SK-N-SH (cell line): Measurements from ENCODE around the gene SLC24A3. TPM values are rescaled to one million over a fixed set of nuclear protein-coding genes. Genes with fewer than 3 reads are reported as not detected.

Experiments
- CTCF ChIA-PET: fragments of 300-600, 350-600 bp; formaldehyde crosslinking; extraction: SDS; loops from one replicate; lab custom pipeline; 2021; lab: Yijun Ruan, JAX
- POLR2A ChIA-PET: fragments of 350-600 bp; sonication (Branson Sonifier 250); formaldehyde crosslinking; extraction: SDS; loops from one replicate; lab custom pipeline; 2020; ENCODE audit warnings: antibody characterized with exemption, inconsistent platforms; lab: Yijun Ruan, JAX
- DNase-seq: peaks from one replicate; pipeline ENCODE4 v3.0.0; 2012
- H2AFZ ChIP-seq: fragments of 200-600 bp; sonication (generic); 2 replicates; pipeline ENCODE4 v1.8.1; 2016; ENCODE audit warnings: antibody characterized with exemption, mild to moderate bottlenecking, low read depth
- H3F3A ChIP-seq: fragments of 200-600 bp; sonication (generic); replicated peaks from 2 replicates; pipeline ENCODE3; 2016; ENCODE audit warnings: antibody characterized with exemption, mild to moderate bottlenecking; ENCODE audit not compliant: insufficient read depth
- H3K27ac ChIP-seq, 2 experiments: fragments of 200-500 bp in 1 of 2; fragments of 200-600 bp in 1 of 2; sonication (Bioruptor generic) in 1 of 2; sonication (generic), shearing (Covaris generic) in 1 of 2; 2 replicates each; pipeline versions ENCODE4 v1.5.1 to v1.6.1; 2014 to 2016; ENCODE audit warnings: low read depth in 2 of 2, inconsistent platforms in 1 of 2, low read length in 1 of 2, mild to moderate bottlenecking in 1 of 2, mixed read lengths in 1 of 2
- H3K27me3 ChIP-seq: fragments of 200-600 bp; sonication (generic), shearing (Covaris generic); 2 replicates; pipeline ENCODE4 v1.6.1; 2016; ENCODE audit warnings: mixed run types; ENCODE audit not compliant: insufficient read depth
- H3K36me3 ChIP-seq, 2 experiments: fragments of 200-500 bp in 1 of 2; fragments of 200-600 bp in 1 of 2; sonication (Bioruptor generic) in 1 of 2; sonication (generic) in 1 of 2; replicated peaks in 1 of 2; 2 replicates each; pipeline versions ENCODE3 to v1.5.1; 2014 to 2016; ENCODE audit warnings: low read length in 1 of 2, mild to moderate bottlenecking in 1 of 2; ENCODE audit not compliant: insufficient read depth in 2 of 2, control insufficient read depth in 1 of 2
- H3K4me1 ChIP-seq, 2 experiments: fragments of 200-500 bp in 1 of 2; fragments of 200-600 bp in 1 of 2; sonication (Bioruptor generic) in 1 of 2; sonication (generic), shearing (Covaris generic) in 1 of 2; 2 replicates each; pipeline versions ENCODE4 v1.5.1 to v1.6.1; 2014 to 2016; ENCODE audit warnings: low read depth in 1 of 2, low read length in 1 of 2, mixed run types in 1 of 2; ENCODE audit not compliant: insufficient read depth in 2 of 2, control insufficient read depth in 1 of 2
- H3K4me2 ChIP-seq: fragments of 200-600 bp; sonication (generic), shearing (Covaris generic); 2 replicates; pipeline ENCODE4 v1.6.1; 2017; ENCODE audit warnings: mixed run types
- H3K4me3 ChIP-seq, 2 experiments: fragments of 200-500 bp in 1 of 2; fragments of 200-600 bp in 1 of 2; sonication (Bioruptor generic) in 1 of 2; sonication (generic), shearing (Covaris generic) in 1 of 2; 2 replicates each; pipeline versions ENCODE4 v1.5.1 to v1.8.1; 2014 to 2016; ENCODE audit warnings: low read depth in 2 of 2, inconsistent platforms in 1 of 2, low read length in 1 of 2, mild to moderate bottlenecking in 1 of 2, mixed read lengths in 1 of 2, moderate library complexity in 1 of 2
- H3K79me2 ChIP-seq: fragments of 200-600 bp; sonication (generic); 2 replicates; pipeline ENCODE4 v1.8.1; 2017; ENCODE audit warnings: mild to moderate bottlenecking; ENCODE audit not compliant: insufficient read depth
- H3K9ac ChIP-seq: fragments of 200-600 bp; sonication (generic); 2 replicates; pipeline ENCODE4 v1.6.1; 2017; ENCODE audit warnings: mixed run types
- H3K9me2 ChIP-seq: fragments of 200-600 bp; sonication (generic); 2 replicates; pipeline ENCODE4 v1.6.1; 2017; ENCODE audit warnings: mixed run types
- H3K9me3 ChIP-seq: fragments of 200-600 bp; sonication (generic); 2 replicates; pipeline ENCODE4 v1.6.1; 2017; ENCODE audit warnings: mixed run types, mild to moderate bottlenecking, moderate library complexity
- H4K20me1 ChIP-seq: fragments of 200-600 bp; sonication (generic); 2 replicates; pipeline ENCODE4 v1.6.1; 2017; ENCODE audit warnings: mild to moderate bottlenecking, mixed run types; ENCODE audit not compliant: insufficient read depth
- CHD2 ChIP-seq: fragments of 150-350 bp; IDR thresholded peaks from 2 replicates; pipeline ENCODE4 v1.6.1; 2018; ENCODE audit warnings: low read length; ENCODE audit not compliant: partially characterized antibody
- CTCF ChIP-seq: fragments of 200-600 bp; sonication (generic); IDR thresholded peaks from 2 replicates; pipeline ENCODE4 v1.6.1; 2017; ENCODE audit warnings: antibody characterized with exemption, mild to moderate bottlenecking, moderate library complexity
- FOXJ3 ChIP-seq: sonication (generic); formaldehyde crosslinking; IDR thresholded peaks from 2 replicates; pipeline ENCODE4 v1.5.1; 2020; ENCODE audit warnings: mild to moderate bottlenecking, missing genetic modification reagents
- MEF2A ChIP-seq: IDR thresholded peaks from 2 replicates; pipeline ENCODE4 v1.4.0; 2012; ENCODE audit warnings: low read depth, borderline replicate concordance
- MXI1 ChIP-seq: IDR thresholded peaks from 2 replicates; pipeline ENCODE4 v1.6.1; 2012; ENCODE audit warnings: mild to moderate bottlenecking, low read depth, low read length, improper control_type of control experiment
- NRF1 ChIP-seq: IDR thresholded peaks from 2 replicates; pipeline ENCODE4 v1.6.1; 2012; ENCODE audit warnings: low read depth, mild to moderate bottlenecking, low read length
- POLR2AphosphoS5 ChIP-seq: IDR thresholded peaks from 2 replicates; pipeline ENCODE4 v1.6.1; 2012; ENCODE audit warnings: low read depth, low read length
- RAD21 ChIP-seq: IDR thresholded peaks from 2 replicates; pipeline ENCODE4 v1.6.1; 2012; ENCODE audit warnings: mild to moderate bottlenecking, low read length
- RFX5 ChIP-seq: IDR thresholded peaks from 2 replicates; pipeline ENCODE4 v1.6.1; 2012; ENCODE audit warnings: mild to moderate bottlenecking, improper control_type of control experiment, low read length
- SIN3A ChIP-seq: IDR thresholded peaks from 2 replicates; pipeline ENCODE4 v1.6.1; 2012; ENCODE audit warnings: low read depth, mild to moderate bottlenecking, low read length, moderate library complexity, borderline replicate concordance
- SMC3 ChIP-seq: IDR thresholded peaks from 2 replicates; pipeline ENCODE4 v1.6.1; 2012; ENCODE audit warnings: low read depth, low read length, improper control_type of control experiment
- TEAD4 ChIP-seq: IDR thresholded peaks from 2 replicates; pipeline ENCODE4 v1.4.0; 2012; ENCODE audit warnings: mild to moderate bottlenecking, borderline replicate concordance; ENCODE audit not compliant: insufficient read depth
- YY1 ChIP-seq: IDR thresholded peaks from 2 replicates; pipeline ENCODE4 v1.4.0; 2012; ENCODE audit warnings: low read depth, mild to moderate bottlenecking
- WGBS: methylation state at CpG from one replicate; pipeline ENCODE4 v1.1.6; 2017; ENCODE audit warnings: low lambda C conversion rate; 5-methylcytosine and 5-hydroxymethylcytosine counted together
- polyA plus RNA-seq, 3 experiments: library from polyadenylated mRNA; depleted of rRNA; stranded (reverse); fragments of >200 nt; gene quantifications; 2 replicates each; pipeline ENCODE4 v1.2.3, GENCODE V29; 2012
- TF ChIP-seq, protein P1 (sequence below): IDR thresholded peaks from 2 replicates; pipeline ENCODE4 v1.4.0; 2012; ENCODE audit warnings: low read depth
- TF ChIP-seq, protein P2 (sequence below): fragments of 150-350 bp; IDR thresholded peaks from 2 replicates; pipeline ENCODE4 v1.6.1; 2017; ENCODE audit warnings: antibody characterized with exemption, low read length, low read depth, borderline replicate concordance

SLC24A3 gene
- polyA plus RNA-seq, 1 of the 3 experiments (the other 2 are of a cell fraction): not detected

DNA sequence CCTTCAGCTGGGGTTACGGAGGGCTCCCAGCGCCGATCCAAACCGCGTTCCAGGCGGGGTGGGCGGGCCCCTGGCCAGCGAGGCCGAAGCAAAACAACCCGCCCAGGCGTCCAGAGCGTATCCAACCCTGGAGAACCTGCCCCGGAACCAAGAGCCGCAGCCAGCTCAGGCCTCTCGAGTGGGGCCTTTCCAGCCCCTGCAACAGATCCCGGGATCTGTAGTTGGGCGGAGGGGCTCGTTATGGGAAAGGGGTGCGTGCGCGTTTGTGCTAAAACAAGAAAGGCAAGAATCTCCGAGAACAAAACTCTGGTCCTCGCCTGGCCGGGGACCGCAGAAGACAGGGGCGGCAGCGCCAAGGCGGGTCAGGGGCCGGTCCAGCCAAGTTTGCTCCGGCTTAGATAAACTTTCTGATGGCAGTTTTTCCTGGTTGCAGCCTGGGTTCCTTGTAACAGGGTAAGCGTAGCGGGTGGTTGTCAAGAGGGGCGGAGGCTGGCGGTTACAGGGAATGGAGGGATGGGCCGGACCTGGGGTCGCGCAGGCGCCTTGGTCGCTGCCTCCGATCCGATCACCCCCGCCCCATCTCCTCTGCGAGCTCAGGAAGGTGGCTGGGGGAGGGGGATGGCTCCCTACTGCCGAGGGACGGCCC is 545.2 kb downstream of the SLC24A3 start:
- Histone ChIP-seq H3K4me3 (peak overlapping the region; percentile 84 to 91), H4K20me1 (no peaks in the 10 kb centered on the region), H3K9me2 (no peaks in the 10 kb centered on the region), H3K27ac (peak overlapping the region; percentile 82 to 84), H3K4me1 (peaks cover 9 to 17% of the 10 kb centered on the region in 2 experiments), H2AFZ (peak overlapping the region; percentile 96), H3K9me3 (no peaks in the 10 kb centered on the region), H3K4me2 (peak overlapping the region; percentile 99), H3K79me2 (peaks cover 9% of the 10 kb centered on the region; the same call in 1 of the 2 replicates), H3K9ac (peak overlapping the region; percentile 92), H3K27me3 (no peaks in the 10 kb centered on the region), H3K36me3 (peaks cover 0 to 2% of the 10 kb centered on the region in 2 experiments), H3F3A (no peaks in the 10 kb centered on the region)
- TF ChIP-seq FOXJ3 (no peak), RAD21 (no peak), MXI1 (0 out of 2 replicates have a peak, but pooled peaks have one; percentile 34), SIN3A (peak; percentile 20; the same call in 1 of the 2 replicates), POLR2AphosphoS5 (peak; percentile 59), SMC3 (no peak), NRF1 (peak; percentile 76), CHD2 (peak; percentile 47), YY1 (no peak; the same call in 1 of the 2 replicates), CTCF (no peak), MEF2A (no peak)
- TF ChIP-seq, protein P1, sequence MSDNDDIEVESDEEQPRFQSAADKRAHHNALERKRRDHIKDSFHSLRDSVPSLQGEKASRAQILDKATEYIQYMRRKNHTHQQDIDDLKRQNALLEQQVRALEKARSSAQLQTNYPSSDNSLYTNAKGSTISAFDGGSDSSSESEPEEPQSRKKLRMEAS: peak; percentile 31; the same call in 1 of the 2 replicates
- ChIA-PET POLR2A (interaction anchor here (1.0 kb wide), 1 partner anchor 20 kb away, joined by 3 read pairs; no protein-coding TSS in a partner anchor), CTCF (interaction anchor here (0.6 to 1.4 kb wide), 5 partner anchors 12 to 265 kb away, joined by 3 to 5 read pairs (median 3); partner anchors contain the start of gene NAA20)
- 4% methylated on average over 9 of the region's 45 CpGs for WGBS
- peak; percentile 98 for DNase-seq

DNA sequence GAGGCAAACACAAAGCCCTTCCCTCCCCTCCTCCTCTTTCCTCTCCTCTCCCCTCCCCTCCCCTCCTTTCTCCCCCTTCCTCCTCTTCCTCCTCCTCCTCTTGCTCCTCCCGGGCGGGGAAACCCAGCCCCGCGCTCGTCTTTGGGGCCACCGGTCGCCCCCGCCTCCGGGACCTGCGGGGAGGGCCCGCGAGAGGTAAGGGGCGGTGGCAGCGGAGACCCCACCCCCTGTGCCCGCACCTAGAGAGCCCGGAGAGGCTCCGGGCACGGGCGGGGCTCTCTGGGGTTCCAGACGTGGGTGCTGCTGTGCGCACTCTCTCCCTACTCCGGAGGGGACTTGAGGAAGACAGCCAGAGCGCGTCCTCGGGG is 545.7 kb downstream of the SLC24A3 start, which contains the start of gene RIN2:
Gene RIN2, plus strand, starts transcription at position 126 of the 368 bp plus-strand sequence. CDS start 131,344 bp downstream, outside the sequence.
- peak within 1 kb of the TSS; percentile 84 to 91 for H3K4me3 ChIP-seq
- H3K27ac ChIP-seq: peak within 1 kb of the TSS; percentile 82 to 84
- no peak for TF ChIP-seq RFX5
- no peak for TF ChIP-seq TEAD4
- TF ChIP-seq, protein P2, sequence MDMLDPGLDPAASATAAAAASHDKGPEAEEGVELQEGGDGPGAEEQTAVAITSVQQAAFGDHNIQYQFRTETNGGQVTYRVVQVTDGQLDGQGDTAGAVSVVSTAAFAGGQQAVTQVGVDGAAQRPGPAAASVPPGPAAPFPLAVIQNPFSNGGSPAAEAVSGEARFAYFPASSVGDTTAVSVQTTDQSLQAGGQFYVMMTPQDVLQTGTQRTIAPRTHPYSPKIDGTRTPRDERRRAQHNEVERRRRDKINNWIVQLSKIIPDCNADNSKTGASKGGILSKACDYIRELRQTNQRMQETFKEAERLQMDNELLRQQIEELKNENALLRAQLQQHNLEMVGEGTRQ: no peak
- peaks cover 9% of the 10 kb centered on the region; the same call in 1 of the 2 replicates for H3K79me2 ChIP-seq
- peak within 1 kb of the TSS; percentile 99 for H3K4me2 ChIP-seq
- peak within 1 kb of the TSS; percentile 92 for H3K9ac ChIP-seq
- no peaks in the 10 kb centered on the region for H3K27me3 ChIP-seq
- DNase-seq: peak; percentile 82
- H4K20me1 ChIP-seq: no peaks in the 10 kb centered on the region
- CTCF ChIA-PET: interaction anchor here (0.6 kb wide), 1 partner anchor 12 kb away, joined by 3 read pairs; no protein-coding TSS in a partner anchor
- H2AFZ ChIP-seq: peak within 1 kb of the TSS; percentile 96
- H3K9me3 ChIP-seq: no peaks in the 10 kb centered on the region
- peaks cover 0 to 2% of the 10 kb centered on the region in 2 experiments for H3K36me3 ChIP-seq
- no peaks in the 10 kb centered on the region for H3F3A ChIP-seq
- POLR2A ChIA-PET: interaction anchor here (1.0 kb wide), 1 partner anchor 21 kb away, joined by 3 read pairs; no protein-coding TSS in a partner anchor
- peaks cover 9 to 17% of the 10 kb centered on the region in 2 experiments for H3K4me1 ChIP-seq
- no peaks in the 10 kb centered on the region for H3K9me2 ChIP-seq
- WGBS: 2% methylated on average over 23 of the region's 25 CpGs
